GM12873 (cell line): Measurements from ENCODE around the gene PIP5KL1.

Experiments used
- TF ChIP-seq, protein P1 (sequence below): IDR thresholded peaks from 2 replicates; pipeline ENCODE4 v1.5.1; 2012; ENCODE audit warnings: low read depth, mild to moderate bottlenecking, moderate library complexity, low read length, control low read depth; ENCODE audit not compliant: insufficient read depth; ENCODE audit errors: missing control alignments

Gene PIP5KL1

DNA sequence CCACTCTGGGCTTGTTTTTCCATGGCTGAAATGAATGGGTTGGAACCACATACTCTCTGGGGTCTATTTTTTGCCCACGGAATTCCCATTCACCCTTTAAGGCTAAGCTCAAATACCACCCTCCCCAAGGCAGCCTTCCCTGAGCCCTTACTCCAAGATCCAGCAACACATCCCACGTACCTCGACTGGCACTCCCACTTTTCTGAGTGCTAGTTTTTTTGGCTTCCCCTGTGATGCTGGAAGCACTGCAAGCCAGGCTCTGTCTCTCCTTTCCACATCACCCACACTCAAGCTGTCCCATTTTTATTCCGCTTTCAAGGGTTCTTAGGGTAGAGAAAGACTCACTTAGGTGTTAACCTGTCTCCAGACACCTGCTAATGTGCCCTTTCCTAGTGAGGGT lies 37.2 kb downstream of the PIP5KL1 start:
- TF ChIP-seq, protein P1, sequence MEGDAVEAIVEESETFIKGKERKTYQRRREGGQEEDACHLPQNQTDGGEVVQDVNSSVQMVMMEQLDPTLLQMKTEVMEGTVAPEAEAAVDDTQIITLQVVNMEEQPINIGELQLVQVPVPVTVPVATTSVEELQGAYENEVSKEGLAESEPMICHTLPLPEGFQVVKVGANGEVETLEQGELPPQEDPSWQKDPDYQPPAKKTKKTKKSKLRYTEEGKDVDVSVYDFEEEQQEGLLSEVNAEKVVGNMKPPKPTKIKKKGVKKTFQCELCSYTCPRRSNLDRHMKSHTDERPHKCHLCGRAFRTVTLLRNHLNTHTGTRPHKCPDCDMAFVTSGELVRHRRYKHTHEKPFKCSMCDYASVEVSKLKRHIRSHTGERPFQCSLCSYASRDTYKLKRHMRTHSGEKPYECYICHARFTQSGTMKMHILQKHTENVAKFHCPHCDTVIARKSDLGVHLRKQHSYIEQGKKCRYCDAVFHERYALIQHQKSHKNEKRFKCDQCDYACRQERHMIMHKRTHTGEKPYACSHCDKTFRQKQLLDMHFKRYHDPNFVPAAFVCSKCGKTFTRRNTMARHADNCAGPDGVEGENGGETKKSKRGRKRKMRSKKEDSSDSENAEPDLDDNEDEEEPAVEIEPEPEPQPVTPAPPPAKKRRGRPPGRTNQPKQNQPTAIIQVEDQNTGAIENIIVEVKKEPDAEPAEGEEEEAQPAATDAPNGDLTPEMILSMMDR, result no peak

DNA sequence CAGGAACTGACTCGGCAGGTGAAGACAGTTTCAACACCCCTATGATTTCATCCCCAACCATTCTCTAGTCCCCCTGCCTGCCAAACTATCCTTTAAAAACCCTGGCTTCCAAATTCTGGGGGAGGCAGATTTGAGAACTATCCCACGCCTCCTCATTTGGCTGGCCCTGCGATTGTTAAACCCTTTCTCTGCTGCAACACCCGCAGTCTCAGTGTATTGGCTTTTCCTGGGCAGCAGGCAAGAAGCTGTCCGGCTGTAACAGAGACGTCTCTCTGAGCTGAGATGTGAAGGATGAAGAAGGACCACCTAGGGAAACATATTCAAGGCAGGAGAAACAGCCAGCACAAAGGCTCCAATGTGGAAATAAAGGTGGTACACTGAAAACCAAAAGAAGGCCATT lies 37.7 kb downstream of the PIP5KL1 start:
- TF ChIP-seq, protein P1, result no peak

DNA sequence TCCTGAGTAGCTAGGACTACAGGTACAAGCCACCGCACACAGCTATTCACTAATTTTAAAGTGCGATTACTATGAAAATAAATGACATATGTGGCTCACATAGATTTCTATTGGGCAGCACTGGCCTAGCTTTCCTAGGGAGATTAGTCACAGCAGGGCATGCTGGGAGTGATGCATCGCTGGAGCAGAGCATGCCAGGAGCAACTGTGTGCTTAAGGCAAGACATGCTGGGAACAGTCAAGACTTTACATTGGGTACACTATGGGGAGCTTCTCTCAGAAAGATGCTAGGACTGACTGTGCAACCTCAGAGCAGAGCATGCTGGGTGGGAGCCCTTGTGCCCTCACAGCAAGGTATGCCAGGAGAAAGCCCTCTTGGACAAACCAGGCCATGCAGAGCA lies 40.5 kb downstream of the PIP5KL1 start:
- TF ChIP-seq, protein P1, result no peak

DNA sequence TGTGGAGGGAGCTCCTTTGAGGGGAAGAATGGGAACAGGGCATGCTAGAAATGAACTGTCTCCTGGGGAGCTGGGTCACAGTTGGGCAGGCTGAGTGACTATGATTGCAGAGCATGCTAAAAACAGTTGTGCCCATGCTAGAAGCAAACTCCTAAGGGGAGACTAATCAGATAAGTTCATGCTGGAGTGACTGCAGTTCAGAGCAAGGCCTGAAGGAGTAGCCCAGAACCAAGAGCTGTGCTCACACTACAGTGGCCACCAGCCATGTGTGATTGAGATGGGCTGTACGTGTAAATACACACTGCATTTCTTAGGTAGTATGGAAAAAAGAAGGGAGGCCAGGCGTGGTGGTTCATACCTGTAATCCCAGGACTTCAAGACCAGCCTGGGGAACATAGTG lies 42.8 kb downstream of the PIP5KL1 start:
- TF ChIP-seq, protein P1, result peak; percentile 45

DNA sequence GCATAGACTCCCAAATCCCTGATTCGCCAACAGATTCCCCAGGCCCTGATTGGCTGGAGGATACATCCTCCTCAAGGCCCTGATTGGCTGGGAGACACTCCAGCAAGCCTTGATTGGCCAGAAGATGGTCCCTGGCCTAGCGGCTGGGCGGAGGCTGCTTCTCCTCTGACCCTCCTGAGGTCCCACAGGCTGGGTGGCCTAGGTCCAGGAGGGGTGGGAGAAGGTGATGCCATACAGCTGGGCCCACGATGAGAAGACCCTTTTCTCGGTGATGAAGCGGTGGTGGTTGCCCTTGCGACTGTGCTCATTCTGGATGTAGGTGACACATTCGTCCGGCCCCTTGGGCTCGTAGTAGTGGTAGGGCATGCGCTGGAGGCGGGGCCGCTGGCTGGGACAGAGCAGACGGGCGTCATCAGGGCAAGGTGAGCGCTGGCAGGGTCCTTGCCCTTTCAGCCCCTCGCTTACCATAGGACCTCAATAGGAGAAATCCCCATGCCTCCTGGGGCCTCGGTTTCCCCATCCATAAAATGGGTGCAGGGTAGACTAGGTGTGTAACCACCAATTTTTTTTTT lies 44.1 kb downstream of the PIP5KL1 start:
- TF ChIP-seq, protein P1, result no peak

DNA sequence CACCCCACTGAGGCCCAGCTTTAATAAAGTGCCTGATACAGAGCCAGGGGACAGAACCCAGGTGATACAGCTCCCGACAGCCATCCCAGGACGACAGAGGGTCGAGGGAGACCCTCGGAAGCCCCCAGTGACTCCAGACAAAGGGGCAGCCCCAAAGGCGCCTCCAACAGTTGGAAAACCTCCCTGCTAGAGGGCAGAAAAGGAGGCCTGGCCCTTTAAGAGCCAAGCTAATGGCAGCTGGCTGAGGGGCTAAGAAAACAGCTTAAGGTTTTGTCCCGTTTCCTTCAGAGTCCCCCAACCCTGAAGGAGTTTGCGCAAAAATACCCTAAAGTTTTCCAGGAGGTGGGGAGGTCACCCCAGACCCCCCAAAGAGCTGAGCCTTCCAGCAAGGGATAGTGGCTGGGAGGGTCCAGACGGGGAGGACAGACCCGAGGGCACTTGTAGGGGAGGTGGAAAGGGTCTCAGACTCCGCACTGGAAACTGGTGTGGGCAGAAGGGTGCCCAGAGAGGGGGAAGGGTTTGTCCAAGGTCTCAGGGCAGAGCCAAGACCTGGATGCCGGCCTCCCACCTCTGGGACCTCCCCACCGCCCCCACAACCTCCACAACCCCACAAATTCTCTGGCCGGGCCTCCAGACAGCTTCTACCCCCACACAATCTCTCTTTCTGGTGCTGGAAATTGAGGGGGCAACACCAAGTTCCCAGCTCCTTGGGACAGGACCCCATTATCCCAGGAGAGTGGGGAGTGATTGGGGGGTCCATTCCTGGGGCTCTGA lies 44.9 kb downstream of the PIP5KL1 start:
- TF ChIP-seq, protein P1, result no peak

DNA sequence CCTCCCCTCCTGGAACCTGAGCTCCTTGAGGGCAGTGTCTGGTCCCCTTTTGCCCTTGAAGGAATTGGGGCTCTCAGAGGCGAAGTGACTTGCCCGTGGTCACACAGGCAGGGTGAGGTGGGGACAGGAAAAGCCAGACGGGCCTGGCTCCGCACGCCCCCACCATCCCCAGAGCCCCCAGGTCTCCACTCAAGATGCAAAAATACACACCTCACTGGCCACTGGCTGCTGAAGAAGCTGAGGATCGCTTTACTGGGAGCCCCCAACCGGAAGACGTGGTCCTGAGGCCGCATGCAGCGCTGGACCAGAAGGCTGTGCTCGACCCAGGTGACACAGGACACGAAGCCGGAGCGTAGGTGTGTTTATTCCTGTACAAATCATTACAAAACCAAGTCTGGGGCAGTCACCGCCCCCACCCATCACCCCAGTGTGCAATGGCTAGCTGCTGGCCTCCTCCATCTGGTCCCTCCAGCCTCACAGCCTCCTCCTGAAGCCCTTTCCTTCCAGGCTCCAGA lies 45.5 kb downstream of the PIP5KL1 start:
- TF ChIP-seq, protein P1, result no peak
